Measurements from ENCODE around the gene SINHCAF. TPM values are rescaled to one million over a fixed set of nuclear protein-coding genes. Genes with fewer than 3 reads are reported as not detected.

Gene SINHCAF
- total RNA-seq, 1 experiment from 2014 or later = 497 TPM

- Histone ChIP-seq H4K5ac (ENCODE audit: insufficient read length, low read depth, low read length) (no peak overlapping the region), H2AFZ (ENCODE audit: low read length) (no peak overlapping the region), H3K27me3 (ENCODE audit: insufficient read depth, low read length) (no peaks in the 10 kb centered on the region), H3K56ac (ENCODE audit: insufficient read length, low read depth, low read length) (no peak overlapping the region), H2AK5ac (ENCODE audit: insufficient read length, low read length) (no peak overlapping the region), H3K18ac (ENCODE audit: insufficient read length, low read depth, low read length) (no peak overlapping the region), H4K8ac (replicated peaks; ENCODE audit: insufficient read length, low read depth, low read length) (no peak overlapping the region), H3K4me2 (ENCODE audit: insufficient read depth, insufficient read length, low read length) (no peak overlapping the region), H3K4me1 (ENCODE audit: insufficient read depth, low read length) (no peaks in the 10 kb centered on the region; the same call in 1 of the 2 replicates), H3K4ac (ENCODE audit: low read depth, low read length) (no peak overlapping the region), H3K14ac (ENCODE audit: insufficient read depth, low read length) (no peak overlapping the region), H3K9ac (ENCODE audit: extremely low read depth, insufficient read length, low read length) (no peak overlapping the region), H2BK5ac (ENCODE audit: insufficient read length, low read length) (no peak overlapping the region), H3K79me1 (ENCODE audit: insufficient read depth, low read depth, low read length, poor library complexity, severe bottlenecking) (no peaks in the 10 kb centered on the region), H4K91ac (ENCODE audit: insufficient read length, low read depth, low read length) (no peak overlapping the region), H3K9me3 (ENCODE audit: control insufficient read depth, low read depth, low read length) (no peaks in the 10 kb centered on the region), H2BK20ac (ENCODE audit: low read depth, low read length, poor library complexity, severe bottlenecking) (no peak overlapping the region), H3T11ph (ENCODE audit: low read length) (no peak overlapping the region), H3K27ac (ENCODE audit: insufficient read length, low read depth, low read length) (no peak overlapping the region), H2BK12ac (ENCODE audit: insufficient read length, low read depth, low read length) (no peak overlapping the region), H3K79me2 (ENCODE audit: insufficient read depth, low read length) (no peaks in the 10 kb centered on the region), H2BK120ac (ENCODE audit: low read depth, low read length, poor library complexity, severe bottlenecking) (no peak overlapping the region), H2BK15ac (ENCODE audit: low read depth, low read length) (no peak overlapping the region), H3K23ac (ENCODE audit: insufficient read length, low read depth, low read length) (no peak overlapping the region), H3K23me2 (ENCODE audit: insufficient read length, low read depth, low read length, poor library complexity, severe bottlenecking) (no peaks in the 10 kb centered on the region), H4K20me1 (ENCODE audit: control insufficient read depth, insufficient read depth, insufficient read length) (no peaks in the 10 kb centered on the region)
- Mint-ChIP-seq H3K27ac (no peak overlapping the region), H3K4me3 (no peak overlapping the region), H3K9me3 (no peaks in the 10 kb centered on the region), H3K27me3 (ENCODE audit: low read depth) (no peaks in the 10 kb centered on the region), H3K36me3 (ENCODE audit: insufficient read depth in 1 of 3, low read depth in 3 of 3) (no peaks in the 10 kb centered on the region), H3K4me1 (peaks cover 10 to 18% of the 10 kb centered on the region in 2 experiments)
- no peak for TF ChIP-seq CTCF (conservative IDR thresholded peaks at IDR 0.05)
- no peak for DNase-seq
- no CpG with 5 or more reads among the region's 9 CpGs for WGBS (ENCODE audit: extremely low coverage, insufficient read length, low lambda C conversion rate)
Observed at GRCh38 chr12:31346267-31346666, 20.3 kb upstream of the SINHCAF start.

All from H9 (cell line).